HEK293 (cell line): ENCODE data around the gene PDCD1LG2.

Source experiments
- CTCF ChIA-PET: fragments of 350-600 bp; formaldehyde crosslinking; extraction: SDS; loops from one replicate; lab custom pipeline; 2021; ENCODE audit warnings: antibody characterized with exemption; lab: Yijun Ruan, JAX
- POLR2A ChIA-PET: fragments of 300-600 bp; formaldehyde crosslinking; extraction: SDS; loops from one replicate; lab custom pipeline; 2020; ENCODE audit warnings: antibody characterized with exemption, inconsistent platforms; lab: Yijun Ruan, JAX
- H3K27ac ChIP-seq: fragments of 200-500 bp; sonication (Bioruptor generic); 2 replicates; pipeline ENCODE4 v1.5.1; 2014; ENCODE audit warnings: low read depth, low read length, control low read depth, inconsistent platforms; ENCODE audit errors: extremely low read depth
- H3K36me3 ChIP-seq, 2 experiments: fragments of 200-500 bp in 1 of 2; sonication (Bioruptor generic) in 1 of 2; 1 replicate in 1 of 2; 2 replicates in 1 of 2; pipeline ENCODE4 v1.5.1; 2014 to 2017; ENCODE audit warnings: inconsistent platforms in 2 of 2, low read length in 2 of 2; ENCODE audit not compliant: control insufficient read depth in 2 of 2, insufficient read depth in 1 of 2
- H3K4me1 ChIP-seq: fragments of 200-500 bp; sonication (Bioruptor generic); 2 replicates; pipeline ENCODE4 v1.5.1; 2014; ENCODE audit warnings: mild to moderate bottlenecking, low read length, inconsistent platforms; ENCODE audit not compliant: control insufficient read depth, insufficient read depth
- H3K4me3 ChIP-seq: 2 replicates; pipeline ENCODE4 v1.5.1; 2011; ENCODE audit warnings: low read depth, mild to moderate bottlenecking, control low read depth, low read length, moderate library complexity
- H3K9me3 ChIP-seq: fragments of 200-500 bp; sonication (Bioruptor generic); 2 replicates; pipeline ENCODE4 v1.5.1; 2014; ENCODE audit warnings: low read depth, low read length, inconsistent platforms; ENCODE audit not compliant: control insufficient read depth, insufficient read depth
- BCL6B ChIP-seq: fragments of 450-650 bp; formaldehyde crosslinking; IDR thresholded peaks from 2 replicates; pipeline ENCODE4 v1.5.1; 2017; ENCODE audit warnings: missing biosample characterization, missing genetic modification characterization
- ELK4 ChIP-seq: IDR thresholded peaks from 2 replicates; pipeline ENCODE4 v1.6.1; 2011; ENCODE audit warnings: mild to moderate bottlenecking, low read depth, low read length, borderline replicate concordance
- GLI2 ChIP-seq: fragments of 450-650 bp; formaldehyde crosslinking; IDR thresholded peaks from 2 replicates; pipeline ENCODE4; 2017; ENCODE audit warnings: missing biosample characterization, missing genetic modification characterization, low read depth, borderline replicate concordance
- HIC1 ChIP-seq: fragments of 450-650 bp; formaldehyde crosslinking; IDR thresholded peaks from 2 replicates; pipeline ENCODE4 v1.5.1; 2016; ENCODE audit warnings: missing biosample characterization, missing genetic modification characterization
- OVOL3 ChIP-seq: fragments of 450-650 bp; formaldehyde crosslinking; IDR thresholded peaks from 2 replicates; pipeline ENCODE4 v1.5.1; 2016; ENCODE audit warnings: missing biosample characterization, missing genetic modification characterization
- REPIN1 ChIP-seq: fragments of 450-650 bp; formaldehyde crosslinking; IDR thresholded peaks from 2 replicates; pipeline ENCODE4 v1.5.1; 2017; ENCODE audit warnings: missing biosample characterization, missing genetic modification characterization, low read depth
- SCRT1 ChIP-seq: fragments of 450-650 bp; formaldehyde crosslinking; IDR thresholded peaks from 2 replicates; pipeline ENCODE4 v1.5.1; 2016; ENCODE audit warnings: missing biosample characterization, missing genetic modification characterization, borderline replicate concordance
- SCRT2 ChIP-seq: fragments of 450-650 bp; formaldehyde crosslinking; IDR thresholded peaks from 2 replicates; pipeline ENCODE4 v1.5.1; 2016; ENCODE audit warnings: missing biosample characterization, missing genetic modification characterization
- TRIM28 ChIP-seq: IDR thresholded peaks from 2 replicates; pipeline ENCODE4 v1.6.1; 2011; ENCODE audit warnings: low read length, control low read depth, borderline replicate concordance
- WT1 ChIP-seq: fragments of 450-650 bp; formaldehyde crosslinking; IDR thresholded peaks from 2 replicates; pipeline ENCODE4 v1.5.1; 2016; ENCODE audit warnings: missing biosample characterization, missing genetic modification characterization
- ZBTB20 ChIP-seq: fragments of 450-650 bp; formaldehyde crosslinking; IDR thresholded peaks from 2 replicates; pipeline ENCODE4 v1.5.1; 2016; ENCODE audit warnings: missing biosample characterization, missing genetic modification characterization
- ZBTB7A ChIP-seq: fragments of 450-650 bp; formaldehyde crosslinking; IDR thresholded peaks from 2 replicates; pipeline ENCODE4 v1.5.1; 2016; ENCODE audit warnings: low read depth, missing biosample characterization, missing genetic modification characterization
- ZFP69B ChIP-seq: fragments of 450-650 bp; formaldehyde crosslinking; IDR thresholded peaks from 2 replicates; pipeline ENCODE4 v1.5.1; 2016; ENCODE audit warnings: missing biosample characterization, missing genetic modification characterization
- ZNF19 ChIP-seq: fragments of 450-650 bp; formaldehyde crosslinking; IDR thresholded peaks from 2 replicates; pipeline ENCODE4; 2016; ENCODE audit warnings: missing biosample characterization, missing genetic modification characterization, low read depth
- ZNF211 ChIP-seq: fragments of 450-650 bp; formaldehyde crosslinking; IDR thresholded peaks from 2 replicates; pipeline ENCODE4 v1.5.1; 2016; ENCODE audit warnings: low read depth, missing biosample characterization, missing genetic modification characterization
- ZNF239 ChIP-seq: fragments of 450-650 bp; formaldehyde crosslinking; IDR thresholded peaks from 2 replicates; pipeline ENCODE4 v1.5.1; 2016; ENCODE audit warnings: missing biosample characterization, missing genetic modification characterization
- ZNF324 ChIP-seq: fragments of 450-650 bp; formaldehyde crosslinking; IDR thresholded peaks from 2 replicates; pipeline ENCODE4 v1.5.1; 2016; ENCODE audit warnings: missing biosample characterization, missing genetic modification characterization
- ZNF433 ChIP-seq: fragments of 450-650 bp; formaldehyde crosslinking; IDR thresholded peaks from 2 replicates; pipeline ENCODE4 v1.5.1; 2016; ENCODE audit warnings: missing biosample characterization, missing genetic modification characterization, low read depth
- ZNF473 ChIP-seq: fragments of 450-650 bp; formaldehyde crosslinking; IDR thresholded peaks from 2 replicates; pipeline ENCODE4 v1.5.1; 2017; ENCODE audit warnings: missing biosample characterization, missing genetic modification characterization
- ZNF488 ChIP-seq: fragments of 450-650 bp; formaldehyde crosslinking; IDR thresholded peaks from 2 replicates; pipeline ENCODE4 v1.5.1; 2016; ENCODE audit warnings: missing biosample characterization, missing genetic modification characterization
- ZNF521 ChIP-seq: fragments of 450-650 bp; formaldehyde crosslinking; IDR thresholded peaks from 2 replicates; pipeline ENCODE4 v1.5.1; 2017; ENCODE audit warnings: missing biosample characterization, mild to moderate bottlenecking, missing genetic modification characterization
- ZNF610 ChIP-seq: fragments of 450-650 bp; formaldehyde crosslinking; IDR thresholded peaks from 2 replicates; pipeline ENCODE4 v1.5.1; 2016; ENCODE audit warnings: missing biosample characterization, missing genetic modification characterization, borderline replicate concordance
- ZNF654 ChIP-seq: fragments of 450-650 bp; formaldehyde crosslinking; IDR thresholded peaks from 2 replicates; pipeline ENCODE4 v1.5.1; 2016; ENCODE audit warnings: low read depth, missing biosample characterization, missing genetic modification characterization
- ZNF660 ChIP-seq: fragments of 450-650 bp; IDR thresholded peaks from 2 replicates; pipeline ENCODE4 v1.5.1; 2018; ENCODE audit warnings: missing biosample characterization, mild to moderate bottlenecking, missing genetic modification characterization
- ZNF776 ChIP-seq: fragments of 450-650 bp; formaldehyde crosslinking; IDR thresholded peaks from 2 replicates; pipeline ENCODE4 v1.5.0; 2017; ENCODE audit warnings: missing biosample characterization, missing genetic modification characterization, borderline replicate concordance
- ZNF792 ChIP-seq: fragments of 450-650 bp; formaldehyde crosslinking; IDR thresholded peaks from 2 replicates; pipeline ENCODE4 v1.5.1; 2016; ENCODE audit warnings: missing biosample characterization, missing genetic modification characterization
- ZSCAN23 ChIP-seq: fragments of 450-650 bp; formaldehyde crosslinking; IDR thresholded peaks from 2 replicates; pipeline ENCODE4 v1.5.1; 2016; ENCODE audit warnings: missing biosample characterization, missing genetic modification characterization

Gene PDCD1LG2

GRCh38 chr9:5596173-5596572 is 85.8 kb downstream of the PDCD1LG2 start:
- H3K4me3 ChIP-seq, result no peak overlapping the region
- ChIA-PET CTCF (interaction anchor here (0.6 to 2.0 kb wide), 8 partner anchors 10 to 933 kb away, joined by 3 to 10 read pairs (median 3); partner anchors contain the start of gene CD274), POLR2A (no interaction called here)
- H3K4me1 ChIP-seq, result no peaks in the 10 kb centered on the region
- no peaks in the 10 kb centered on the region for H3K9me3 ChIP-seq
- H3K36me3 ChIP-seq, result no peaks in the 10 kb centered on the region
- no peak overlapping the region for H3K27ac ChIP-seq
- TF ChIP-seq ZNF776 (tag by site-specific recombination) (no peak), WT1 (peak; percentile 65)

GRCh38 chr9:5608298-5609225 is 98.2 kb downstream of the PDCD1LG2 start:
- Histone ChIP-seq H3K36me3 (no peaks in the 10 kb centered on the region), H3K27ac (no peak overlapping the region), H3K4me1 (no peaks in the 10 kb centered on the region), H3K9me3 (no peaks in the 10 kb centered on the region), H3K4me3 (no peak overlapping the region; the same call in 1 of the 2 replicates)
- POLR2A ChIA-PET, result interaction anchor here (0.7 to 1.1 kb wide), 2 partner anchors 20 to 93 kb away, joined by 4 read pairs; no protein-coding TSS in a partner anchor
- CTCF ChIA-PET, result interaction anchor here (0.6 to 2.4 kb wide), 6 partner anchors 9 to 1663 kb away, joined by 4 to 15 read pairs (median 6); no protein-coding TSS in a partner anchor
- TF ChIP-seq OVOL3 (no peak), ZBTB20 (tag by site-specific recombination) (no peak), SCRT2 (no peak), ZNF521 (tag by site-specific recombination) (no peak), ZNF488 (no peak), ZNF792 (tag by site-specific recombination) (no peak), SCRT1 (tag by site-specific recombination) (no peak), ZSCAN23 (no peak), ZNF211 (tag by site-specific recombination) (no peak), ZNF473 (no peak), GLI2 (tag by site-specific recombination) (no peak), TRIM28 (no peak), ZNF433 (tag by site-specific recombination) (no peak)

DNA sequence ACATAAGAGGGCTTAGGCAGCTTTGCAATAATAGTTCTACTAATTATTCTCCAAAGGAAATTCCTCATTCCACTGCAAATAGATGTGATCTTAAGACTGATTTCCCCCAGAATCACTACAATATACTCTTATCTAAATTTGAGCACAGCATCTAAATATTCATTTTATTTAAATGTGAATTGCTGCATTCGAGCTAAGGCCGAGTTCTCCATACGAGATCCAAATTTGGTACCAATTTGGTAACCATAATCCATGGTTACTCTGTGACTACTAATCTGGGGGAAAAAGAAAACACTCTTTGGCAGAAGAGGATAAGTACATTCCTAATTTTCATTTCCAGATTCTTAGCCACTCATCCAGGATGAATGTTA is 98.9 kb downstream of the PDCD1LG2 start:
- CTCF ChIA-PET, result interaction anchor here (0.5 to 2.4 kb wide), 6 partner anchors 9 to 852 kb away, joined by 4 to 15 read pairs (median 6); no protein-coding TSS in a partner anchor
- Histone ChIP-seq H3K9me3 (no peaks in the 10 kb centered on the region), H3K4me1 (no peaks in the 10 kb centered on the region), H3K36me3 (no peaks in the 10 kb centered on the region), H3K4me3 (no peak overlapping the region), H3K27ac (no peak overlapping the region)
- POLR2A ChIA-PET, result no interaction called here
- no peak for TF ChIP-seq ZNF324 (tag by site-specific recombination)
- no peak for TF ChIP-seq ZNF239 (tag by site-specific recombination)
- no peak for TF ChIP-seq ELK4
- TF ChIP-seq ZNF19 (tag by site-specific recombination), result no peak
- no peak for TF ChIP-seq ZNF660 (tag by site-specific recombination)
- TF ChIP-seq HIC1, result no peak
- TF ChIP-seq ZFP69B (tag by site-specific recombination), result no peak
- no peak for TF ChIP-seq BCL6B (tag by site-specific recombination)
- TF ChIP-seq ZNF610 (tag by site-specific recombination), result no peak
- no peak for TF ChIP-seq ZBTB7A (tag by site-specific recombination)
- no peak for TF ChIP-seq ZNF776 (tag by site-specific recombination)
- no peak for TF ChIP-seq REPIN1 (tag by site-specific recombination)
- TF ChIP-seq ZNF654 (tag by site-specific recombination), result no peak
